Suprapubic skin (tissue), 4 donors: Measurements from ENCODE around the gene SVIL.

Source experiments
- POLR2A ChIP-seq, 2 donors: fragments of 450-650 bp; IDR thresholded peaks; one replicate each; pipeline ENCODE4 v1.6.1; 2017; ENCODE audit warnings: antibody characterized with exemption in 2 of 2, mild to moderate bottlenecking in 2 of 2, moderate library complexity in 2 of 2
- POLR2AphosphoS5 ChIP-seq, 3 donors: sonication (generic); formaldehyde crosslinking; IDR thresholded peaks; one replicate each; pipeline ENCODE4 v1.6.1; 2017; ENCODE audit warnings: antibody characterized with exemption in 3 of 3
- TF ChIP-seq, protein P1 (sequence below), 2 donors: fragments of 200-600 bp in 1 of 2; fragments of 450-650 bp in 1 of 2; sonication (generic) in 1 of 2; IDR thresholded peaks; one replicate each; pipeline ENCODE4 v1.5.1; 2016 to 2019; ENCODE audit warnings: antibody characterized with exemption in 2 of 2, mild to moderate bottlenecking in 1 of 2, moderate library complexity in 1 of 2

DNA sequence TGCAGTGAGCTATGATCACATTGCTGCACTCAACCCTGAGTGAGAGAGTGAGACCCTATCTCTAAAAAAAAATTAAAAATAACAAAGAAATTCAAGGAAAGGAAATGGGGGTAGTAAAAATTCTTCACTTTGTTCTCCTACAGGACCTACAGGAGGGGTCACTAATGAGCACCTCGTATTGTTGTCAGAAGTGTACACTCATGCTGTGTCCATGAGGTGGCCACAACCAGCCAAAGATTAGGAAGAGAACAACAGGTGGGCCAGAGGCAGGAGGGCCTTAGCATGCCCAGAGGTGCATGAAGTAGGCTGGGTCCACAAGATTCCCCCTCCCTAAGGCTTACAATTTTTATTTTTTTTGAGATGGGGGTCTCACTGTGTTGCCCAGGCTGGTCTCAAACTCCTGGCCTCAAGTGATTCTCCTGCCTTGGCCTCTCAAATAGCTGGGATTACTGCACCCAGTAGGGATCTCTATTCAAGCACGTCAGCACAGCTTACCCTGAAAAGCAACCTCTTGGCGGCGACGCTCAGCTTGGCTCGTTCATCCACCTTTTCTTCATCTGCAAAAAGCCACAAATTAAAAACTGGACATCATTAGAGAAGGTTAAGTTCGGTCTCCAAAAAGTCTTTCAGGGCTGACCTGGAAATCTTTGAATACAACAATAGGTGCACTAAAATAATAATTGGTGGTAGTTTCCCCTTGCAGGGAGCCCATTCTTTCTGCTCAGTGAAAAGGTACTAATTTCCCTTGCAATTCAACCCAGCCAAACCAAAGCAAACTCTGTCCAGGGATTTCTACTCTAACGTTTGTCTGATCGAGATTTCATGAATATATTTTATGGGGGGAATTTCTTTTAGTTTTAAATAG, 104.4 kb downstream of the SVIL start:
- no peak for TF ChIP-seq POLR2AphosphoS5 (IDR thresholded peaks at IDR 0.05)
- no peak for TF ChIP-seq POLR2A (IDR thresholded peaks at IDR 0.05)
- TF ChIP-seq, protein P1, sequence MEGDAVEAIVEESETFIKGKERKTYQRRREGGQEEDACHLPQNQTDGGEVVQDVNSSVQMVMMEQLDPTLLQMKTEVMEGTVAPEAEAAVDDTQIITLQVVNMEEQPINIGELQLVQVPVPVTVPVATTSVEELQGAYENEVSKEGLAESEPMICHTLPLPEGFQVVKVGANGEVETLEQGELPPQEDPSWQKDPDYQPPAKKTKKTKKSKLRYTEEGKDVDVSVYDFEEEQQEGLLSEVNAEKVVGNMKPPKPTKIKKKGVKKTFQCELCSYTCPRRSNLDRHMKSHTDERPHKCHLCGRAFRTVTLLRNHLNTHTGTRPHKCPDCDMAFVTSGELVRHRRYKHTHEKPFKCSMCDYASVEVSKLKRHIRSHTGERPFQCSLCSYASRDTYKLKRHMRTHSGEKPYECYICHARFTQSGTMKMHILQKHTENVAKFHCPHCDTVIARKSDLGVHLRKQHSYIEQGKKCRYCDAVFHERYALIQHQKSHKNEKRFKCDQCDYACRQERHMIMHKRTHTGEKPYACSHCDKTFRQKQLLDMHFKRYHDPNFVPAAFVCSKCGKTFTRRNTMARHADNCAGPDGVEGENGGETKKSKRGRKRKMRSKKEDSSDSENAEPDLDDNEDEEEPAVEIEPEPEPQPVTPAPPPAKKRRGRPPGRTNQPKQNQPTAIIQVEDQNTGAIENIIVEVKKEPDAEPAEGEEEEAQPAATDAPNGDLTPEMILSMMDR (IDR thresholded peaks at IDR 0.05) = no peak
